ENCODE data around the gene WHRN. TPM values are rescaled to one million over a fixed set of nuclear protein-coding genes. Genes with fewer than 3 reads are reported as not detected.

Gene WHRN
- total and polyA plus RNA-seq, 2 donors (not counting 1 experiment from before 2014, with no cell fraction given), result 19.4 to 95.7 TPM

GRCh38 chr9:114503009-114503408 lies 2.3 kb downstream of the WHRN start:
- Histone ChIP-seq H2AFZ (ENCODE audit: insufficient read depth, low read depth, low read length, poor library complexity, severe bottlenecking) (no peak overlapping the region), H3K4me1 (ENCODE audit: control insufficient read depth in 2 of 2, insufficient read depth in 2 of 2, low read length in 2 of 2) (peaks cover 26 to 41% of the 10 kb centered on the region in 2 donors), H3K36me3 (replicated peaks in 1 of 2; ENCODE audit: control extremely low read depth in 1 of 2, control insufficient read depth in 1 of 2, extremely low read depth in 1 of 2, insufficient read depth in 2 of 2, low read length in 1 of 2) (no peaks in the 10 kb centered on the region), H3K9ac (ENCODE audit: low read length) (no peak overlapping the region), H3K79me2 (ENCODE audit: control insufficient read depth, insufficient read depth, low read length) (no peaks in the 10 kb centered on the region), H3K4me3 (ENCODE audit: control extremely low read depth in 1 of 5, extremely low read depth in 1 of 5, insufficient read depth in 1 of 5, low read depth in 2 of 5, low read length in 4 of 5) (no peak overlapping the region), H3K4me2 (replicated peaks; ENCODE audit: low read depth, low read length, poor library complexity, severe bottlenecking) (peak overlapping the region; percentile 4), H3K27me3 (replicated peaks in 1 of 4; ENCODE audit: control extremely low read depth in 1 of 4, control insufficient read depth in 3 of 4, insufficient read depth in 4 of 4, low read length in 3 of 4) (peaks cover 0 to 14% (median 6%) of the 10 kb centered on the region in 4 experiments), H3K9me3 (ENCODE audit: control extremely low read depth in 1 of 3, control insufficient read depth in 2 of 3, insufficient read depth in 1 of 3, low read length in 2 of 3) (peaks cover 0 to 4% (median 0%) of the 10 kb centered on the region in 3 donors), H4K20me1 (ENCODE audit: control insufficient read depth, insufficient read depth, low read length, poor library complexity, severe bottlenecking) (no peaks in the 10 kb centered on the region), H3K27ac (ENCODE audit: low read length in 2 of 2) (peak overlapping the region in 1 of 2 donors; percentile 11)
- Mint-ChIP-seq H3K4me1 (peaks cover 41% of the 10 kb centered on the region), H3K9me3 (ENCODE audit: insufficient read depth) (no peaks in the 10 kb centered on the region), H3K4me3 (peak overlapping the region; percentile 82), H3K27me3 (peaks cover 7% of the 10 kb centered on the region), H3K27ac (peak overlapping the region; percentile 56)
- DNase-seq, result peak; percentile 57
- WGBS (ENCODE audit: insufficient coverage), result 9% methylated on average over 3 of the region's 7 CpGs
- ATAC-seq (ENCODE audit: low read depth), result no peak
- intact Hi-C loops (cut with micrococcal nuclease), result no loop called here
- CTCF ChIA-PET, result interaction anchor here (1.3 to 11.1 kb wide), 7 partner anchors 16 to 149 kb away, joined by 3 to 212 read pairs (median 29); no protein-coding TSS in a partner anchor
- POLR2A ChIA-PET, result interaction anchor here (1.1 kb wide), 1 partner anchor 51 kb away, joined by 3 read pairs; no protein-coding TSS in a partner anchor
- no peak for TF ChIP-seq EZH2 (IDR thresholded peaks at IDR 0.05; ENCODE audit: borderline replicate concordance, insufficient read depth, low read depth, low read length, poor library complexity, severe bottlenecking)
- TF ChIP-seq CTCF (IDR thresholded peaks at IDR 0.05), result no peak
